ENCODE results near the gene EYA2.
"Not testable (repeated sequence)": the region's sequence is repeated elsewhere in the genome, so short reads cannot be mapped to it uniquely, and the experiment has no call there.

Gene EYA2

GRCh38 chr20:46928580-46929132, 34.0 kb downstream of the EYA2 start:
- no peak overlapping the region for H3K4me3 ChIP-seq (ENCODE audit: low read depth, low read length)
- in situ Hi-C loops (cut with HindIII; ENCODE audit: low sequenced_read_pairs), result no loop called here
- TF ChIP-seq CTCF (IDR thresholded peaks at IDR 0.05; ENCODE audit: low read depth, low read length), result no peak
- DNase-seq (ENCODE audit: low read depth, low spot score), result peak; percentile 26

DNA sequence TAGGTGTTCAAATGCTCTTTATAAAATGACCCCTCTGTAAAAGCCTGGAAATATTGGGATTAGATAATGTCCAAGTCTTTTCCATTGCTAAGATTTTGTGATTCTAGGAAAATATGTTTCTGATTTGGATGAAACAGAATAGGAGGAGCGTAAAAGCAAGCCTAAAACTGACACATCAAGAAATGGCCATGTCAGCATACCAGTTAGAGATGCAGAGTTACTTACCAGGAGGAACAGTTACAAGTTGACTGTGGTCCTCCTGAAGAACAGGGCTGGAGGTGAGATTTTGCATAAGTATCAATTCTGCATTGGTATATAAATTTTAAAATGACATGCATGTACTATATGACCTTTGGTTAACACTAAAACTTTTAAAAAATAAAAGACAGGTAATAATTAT, 35.3 kb downstream of the EYA2 start:
- in situ Hi-C loops (cut with HindIII; ENCODE audit: low sequenced_read_pairs), result no loop called here

DNA sequence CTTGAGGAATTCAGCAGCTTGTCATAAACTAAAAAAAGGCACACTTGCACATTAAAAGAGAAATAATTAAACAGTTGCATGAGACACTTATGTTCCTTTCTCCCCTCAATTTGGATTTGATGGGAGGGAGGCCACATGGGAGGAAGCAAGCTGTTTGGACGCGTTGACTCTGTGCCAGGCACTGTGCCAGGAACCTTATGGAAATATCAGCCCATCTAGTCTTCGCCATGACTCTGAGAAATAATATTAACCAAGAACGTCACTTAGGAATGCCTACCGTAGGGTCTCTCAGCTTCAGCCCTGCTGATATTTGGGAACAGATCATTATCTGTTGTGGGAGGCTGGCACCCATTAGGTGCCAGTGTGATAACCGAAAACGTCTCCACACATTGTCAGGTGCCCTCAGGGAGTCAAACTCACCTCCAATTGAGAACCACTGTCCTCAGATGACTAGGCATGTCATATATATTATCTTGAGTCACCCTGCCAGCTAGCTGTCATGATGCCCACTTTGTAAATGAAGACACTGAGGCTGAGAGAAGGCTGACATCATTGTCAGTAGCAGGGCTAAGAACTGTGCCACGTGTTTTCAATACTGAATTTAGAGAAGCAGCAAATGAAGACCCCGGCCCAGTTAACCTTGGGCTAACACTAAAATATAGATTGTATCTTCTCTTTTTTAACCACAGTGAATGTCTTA, 36.1 kb downstream of the EYA2 start:
- no peak overlapping the region for H3K4me3 ChIP-seq (ENCODE audit: low read depth, low read length)
- DNase-seq (ENCODE audit: low read depth, low spot score), result no peak
- in situ Hi-C loops (cut with HindIII; ENCODE audit: low sequenced_read_pairs), result no loop called here
- no peak for TF ChIP-seq CTCF (IDR thresholded peaks at IDR 0.05; ENCODE audit: low read depth, low read length)

More for the DNA sequence above, 35.3 kb downstream of the EYA2 start:
- no peak for TF ChIP-seq CTCF (IDR thresholded peaks at IDR 0.05; ENCODE audit: low read depth, low read length)
- no peak overlapping the region for H3K4me3 ChIP-seq (ENCODE audit: low read depth, low read length)
- DNase-seq (ENCODE audit: low read depth, low spot score), result no peak

DNA sequence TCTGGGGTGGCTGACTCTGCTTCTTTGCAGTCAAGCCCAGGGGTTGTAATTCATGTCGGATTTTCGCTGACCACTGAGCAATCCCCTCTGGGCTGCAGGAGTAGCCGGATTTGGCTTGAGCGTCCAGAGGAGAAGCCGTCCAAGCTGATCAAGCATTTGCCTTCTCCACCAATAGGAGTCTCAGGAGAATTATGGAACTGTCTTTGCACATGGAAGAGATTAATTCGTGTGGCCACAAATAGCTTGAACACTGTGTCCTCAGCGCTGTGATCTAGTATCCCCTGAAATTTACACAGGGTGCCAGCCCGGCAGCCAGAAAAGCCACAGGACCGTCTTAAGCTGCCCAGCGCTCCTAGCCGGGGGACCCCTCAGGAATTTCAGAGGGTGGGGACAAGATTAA, 37.1 kb downstream of the EYA2 start:
- no peak for DNase-seq (ENCODE audit: low read depth, low spot score)

GRCh38 chr20:46932439-46932838, 37.8 kb downstream of the EYA2 start:
- H3K4me3 ChIP-seq (ENCODE audit: low read depth, low read length); in situ Hi-C loops (cut with HindIII; ENCODE audit: low sequenced_read_pairs); DNase-seq (ENCODE audit: low read depth, low spot score): not testable (repeated sequence)

More for the DNA sequence above, 37.1 kb downstream of the EYA2 start:
- in situ Hi-C loops (cut with HindIII; ENCODE audit: low sequenced_read_pairs), result no loop called here
- TF ChIP-seq CTCF (IDR thresholded peaks at IDR 0.05; ENCODE audit: low read depth, low read length), result no peak
- no peak overlapping the region for H3K4me3 ChIP-seq (ENCODE audit: low read depth, low read length)

- TF ChIP-seq CTCF (IDR thresholded peaks at IDR 0.05; ENCODE audit: low read depth, low read length), result no peak
- in situ Hi-C loops (cut with HindIII; ENCODE audit: low sequenced_read_pairs), result no loop called here
- H3K4me3 ChIP-seq (ENCODE audit: low read depth, low read length), result no peak overlapping the region
- no peak for DNase-seq (ENCODE audit: low read depth, low spot score)
Observed at GRCh38 chr20:46933150-46933549, 38.5 kb downstream of the EYA2 start.

- TF ChIP-seq CTCF (IDR thresholded peaks at IDR 0.05; ENCODE audit: low read depth, low read length), result no peak
- in situ Hi-C loops (cut with HindIII; ENCODE audit: low sequenced_read_pairs), result no loop called here
- H3K4me3 ChIP-seq (ENCODE audit: low read depth, low read length), result no peak overlapping the region
- no peak for DNase-seq (ENCODE audit: low read depth, low spot score)
Observed at GRCh38 chr20:46934746-46935287, 40.2 kb downstream of the EYA2 start.
